Kidney epithelial cell (primary cell): Measurements from ENCODE around the gene SLC23A3. TPM values are rescaled to one million over a fixed set of nuclear protein-coding genes. Genes with fewer than 3 reads are reported as not detected.

Source experiments
- DNase-seq: peaks from one replicate; pipeline ENCODE4 v3.0.0-alpha.2; 2010; ENCODE audit warnings: low read depth
- H3K27me3 ChIP-seq: 2 replicates; pipeline ENCODE4 v1.6.0; 2011; ENCODE audit warnings: low read length; ENCODE audit not compliant: control insufficient read depth, insufficient read depth
- H3K36me3 ChIP-seq: 2 replicates; pipeline ENCODE4 v1.5.1; 2011; ENCODE audit warnings: low read length; ENCODE audit not compliant: control insufficient read depth, insufficient read depth
- H3K4me3 ChIP-seq: 2 replicates; pipeline ENCODE4 v1.5.1; 2011; ENCODE audit warnings: low read depth, mild to moderate bottlenecking, control low read depth, low read length
- CTCF ChIP-seq: IDR thresholded peaks from 2 replicates; pipeline ENCODE4 v1.5.1; 2011; ENCODE audit warnings: mild to moderate bottlenecking, moderate library complexity, low read length, control low read depth, inconsistent platforms; ENCODE audit not compliant: insufficient read depth, poor library complexity, severe bottlenecking
- total RNA-seq: library from RNA; depleted of rRNA; stranded (reverse); fragments of >200 nt; gene quantifications from 2 replicates; pipeline ENCODE4 v1.2.3, GENCODE V29; 2015

SLC23A3 gene
- total RNA-seq, 1 donor from 2014 or later: 0.84 TPM

GRCh38 chr2:219124381-219125110 lies 45.3 kb downstream of the SLC23A3 start:
- Histone ChIP-seq H3K36me3 (no peaks in the 10 kb centered on the region), H3K4me3 (no peak overlapping the region), H3K27me3 (no peaks in the 10 kb centered on the region)
- TF ChIP-seq CTCF: no peak
- no peak for DNase-seq

GRCh38 chr2:219123356-219124135 lies 46.3 kb downstream of the SLC23A3 start:
- TF ChIP-seq CTCF: no peak
- Histone ChIP-seq H3K4me3 (no peak overlapping the region), H3K36me3 (no peaks in the 10 kb centered on the region), H3K27me3 (no peaks in the 10 kb centered on the region)
- DNase-seq: no peak

- H3K27me3 ChIP-seq: no peaks in the 10 kb centered on the region
- no peak overlapping the region for H3K4me3 ChIP-seq
- no peak for DNase-seq
- TF ChIP-seq CTCF: no peak
- no peaks in the 10 kb centered on the region for H3K36me3 ChIP-seq
Measured at GRCh38 chr2:219122202-219122980, 47.4 kb downstream of the SLC23A3 start.

DNA sequence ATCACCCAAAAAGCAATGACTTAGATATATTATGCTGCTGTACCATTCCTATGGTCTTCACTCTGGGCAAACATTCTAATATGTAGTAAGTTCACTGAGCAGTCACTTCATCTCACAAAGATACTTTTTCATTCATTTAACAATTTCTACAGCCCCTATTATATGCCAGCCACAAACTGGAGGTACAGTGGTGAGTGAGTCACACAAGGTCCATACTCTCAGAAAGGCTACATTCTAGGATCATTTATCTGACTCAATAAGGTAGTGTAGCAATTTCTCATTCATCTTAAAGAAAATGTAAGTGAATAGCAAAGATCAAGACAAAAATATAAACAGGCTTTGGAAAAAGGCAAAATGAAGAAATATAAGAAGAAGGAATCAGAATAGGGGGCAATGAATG lies 49.7 kb downstream of the SLC23A3 start:
- H3K36me3 ChIP-seq: no peaks in the 10 kb centered on the region
- DNase-seq: no peak
- TF ChIP-seq CTCF: no peak
- H3K27me3 ChIP-seq: no peaks in the 10 kb centered on the region
- H3K4me3 ChIP-seq: no peak overlapping the region

DNA sequence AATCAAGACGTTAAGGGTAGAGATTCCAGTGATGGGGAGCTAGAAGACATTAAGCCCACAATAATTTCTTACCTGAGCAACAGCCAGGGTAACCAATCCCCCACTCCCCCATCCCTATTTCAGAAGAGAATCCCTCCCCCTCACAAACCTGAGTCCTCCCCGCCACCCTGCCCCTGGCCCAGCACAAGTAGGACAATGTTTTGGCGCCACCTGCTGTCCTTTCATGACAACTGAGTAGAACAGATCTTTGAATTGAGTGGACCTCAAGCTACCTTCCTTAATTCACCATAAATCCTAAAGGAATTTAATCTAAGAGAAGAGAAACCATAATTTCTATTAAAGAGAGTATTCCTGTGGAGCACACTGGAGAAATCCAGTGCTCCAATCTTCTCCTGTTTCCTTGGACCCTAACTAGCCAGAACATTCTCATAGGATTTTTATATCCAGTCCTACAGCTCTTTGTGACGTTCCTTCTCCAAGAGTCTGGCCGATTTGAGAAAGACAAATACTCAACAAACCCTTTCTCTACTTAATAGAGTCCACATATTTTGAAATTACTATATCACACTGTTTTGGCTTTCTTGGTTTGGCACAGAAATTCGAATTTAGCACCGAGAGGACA lies 50.3 kb downstream of the SLC23A3 start:
- no peak overlapping the region for H3K4me3 ChIP-seq
- H3K27me3 ChIP-seq: no peaks in the 10 kb centered on the region
- DNase-seq: no peak
- peak; percentile 77 for TF ChIP-seq CTCF
- no peaks in the 10 kb centered on the region for H3K36me3 ChIP-seq
